Fibroblast of pulmonary artery (primary cell): ENCODE measurements around the gene SGSM1.

ENCODE experiments used
- DNase-seq: peaks from one replicate; pipeline ENCODE4 v3.0.0-alpha.2; 2010; ENCODE audit warnings: low read depth
- H3K4me3 ChIP-seq: replicated peaks from 2 replicates; pipeline ENCODE4 v1.5.1; 2011; ENCODE audit warnings: low read depth, mild to moderate bottlenecking, control low read depth, low read length, moderate library complexity
- TF ChIP-seq, protein P1 (sequence below): IDR thresholded peaks from 2 replicates; pipeline ENCODE4 v1.5.1; 2011; ENCODE audit warnings: mild to moderate bottlenecking, control low read depth, low read length, inconsistent platforms; ENCODE audit errors: missing control alignments

The SGSM1 gene

DNA sequence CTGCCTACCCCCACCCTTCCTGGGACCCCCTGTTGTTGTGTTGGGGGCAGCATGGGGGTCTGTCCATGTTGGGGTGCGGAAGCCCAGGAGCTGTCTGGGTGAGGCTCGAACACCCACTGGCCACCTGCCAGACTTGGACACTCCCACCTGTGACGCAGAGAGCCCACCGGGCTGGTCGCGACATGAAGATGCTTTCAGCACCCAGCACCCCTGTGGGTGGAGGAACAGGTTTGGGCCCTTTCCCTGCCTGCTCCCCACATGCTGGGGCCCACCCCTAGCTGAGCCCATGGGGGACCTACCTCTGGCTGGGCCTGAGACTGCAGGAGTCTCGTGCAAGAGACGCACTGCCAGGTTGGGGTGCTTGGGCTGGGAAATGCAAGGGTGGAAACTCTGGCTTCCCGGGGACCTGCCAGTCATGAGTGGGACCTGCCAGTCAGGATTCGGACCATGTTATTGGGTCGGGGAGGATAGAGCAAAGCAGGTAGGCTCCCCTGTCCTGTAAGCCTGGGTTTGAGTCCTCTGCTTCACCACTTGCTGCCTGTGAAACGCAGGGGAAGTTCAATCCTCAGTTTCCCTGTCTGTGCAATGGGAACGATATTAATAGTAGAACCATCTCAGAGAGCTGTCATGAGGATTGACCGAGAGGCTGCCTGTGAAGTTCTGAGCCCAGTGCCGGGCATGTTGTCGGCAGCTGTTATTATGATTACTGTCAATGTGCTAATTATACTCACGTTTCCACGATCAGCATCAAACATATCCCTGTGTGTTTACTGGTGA, 170.6 kb downstream of the SGSM1 start:
- TF ChIP-seq, protein P1, sequence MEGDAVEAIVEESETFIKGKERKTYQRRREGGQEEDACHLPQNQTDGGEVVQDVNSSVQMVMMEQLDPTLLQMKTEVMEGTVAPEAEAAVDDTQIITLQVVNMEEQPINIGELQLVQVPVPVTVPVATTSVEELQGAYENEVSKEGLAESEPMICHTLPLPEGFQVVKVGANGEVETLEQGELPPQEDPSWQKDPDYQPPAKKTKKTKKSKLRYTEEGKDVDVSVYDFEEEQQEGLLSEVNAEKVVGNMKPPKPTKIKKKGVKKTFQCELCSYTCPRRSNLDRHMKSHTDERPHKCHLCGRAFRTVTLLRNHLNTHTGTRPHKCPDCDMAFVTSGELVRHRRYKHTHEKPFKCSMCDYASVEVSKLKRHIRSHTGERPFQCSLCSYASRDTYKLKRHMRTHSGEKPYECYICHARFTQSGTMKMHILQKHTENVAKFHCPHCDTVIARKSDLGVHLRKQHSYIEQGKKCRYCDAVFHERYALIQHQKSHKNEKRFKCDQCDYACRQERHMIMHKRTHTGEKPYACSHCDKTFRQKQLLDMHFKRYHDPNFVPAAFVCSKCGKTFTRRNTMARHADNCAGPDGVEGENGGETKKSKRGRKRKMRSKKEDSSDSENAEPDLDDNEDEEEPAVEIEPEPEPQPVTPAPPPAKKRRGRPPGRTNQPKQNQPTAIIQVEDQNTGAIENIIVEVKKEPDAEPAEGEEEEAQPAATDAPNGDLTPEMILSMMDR = no peak
- no peak overlapping the region for H3K4me3 ChIP-seq
- no peak for DNase-seq
